HG02678 (cell line): ENCODE results near the gene THSD4.
"Not testable (repeated sequence)": the region's sequence is repeated elsewhere in the genome, so short reads cannot be mapped to it uniquely, and the experiment has no call there.

Source experiments
- ATAC-seq: cut with Tn5 transposase; IDR thresholded peaks from one replicate; pipeline ENCODE4 v1.9.1; 2021; ENCODE audit warnings: mild to moderate bottlenecking, moderate library complexity; ENCODE audit not compliant: unreplicated experiment

The THSD4 gene

DNA sequence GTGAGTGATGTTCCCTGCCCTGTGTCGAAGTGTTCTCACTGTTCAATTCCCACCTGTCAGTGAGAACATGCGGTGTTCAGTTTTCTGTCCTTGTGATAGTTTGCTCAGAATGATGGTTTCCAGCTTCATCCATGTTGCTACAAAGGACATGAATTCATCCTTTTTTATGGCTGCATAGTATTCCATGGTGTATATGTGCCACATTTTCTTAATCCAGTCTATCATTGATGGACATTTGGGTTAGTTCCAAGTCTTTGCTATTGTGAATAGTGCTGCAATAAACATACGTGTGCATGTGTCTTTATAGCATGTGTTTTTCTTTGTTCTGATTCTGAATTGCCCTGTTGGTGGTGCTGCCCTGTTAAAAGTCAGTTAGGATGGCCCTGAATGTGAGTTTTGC lies 204.2 kb downstream of the THSD4 start:
- ATAC-seq: not testable (repeated sequence)

DNA sequence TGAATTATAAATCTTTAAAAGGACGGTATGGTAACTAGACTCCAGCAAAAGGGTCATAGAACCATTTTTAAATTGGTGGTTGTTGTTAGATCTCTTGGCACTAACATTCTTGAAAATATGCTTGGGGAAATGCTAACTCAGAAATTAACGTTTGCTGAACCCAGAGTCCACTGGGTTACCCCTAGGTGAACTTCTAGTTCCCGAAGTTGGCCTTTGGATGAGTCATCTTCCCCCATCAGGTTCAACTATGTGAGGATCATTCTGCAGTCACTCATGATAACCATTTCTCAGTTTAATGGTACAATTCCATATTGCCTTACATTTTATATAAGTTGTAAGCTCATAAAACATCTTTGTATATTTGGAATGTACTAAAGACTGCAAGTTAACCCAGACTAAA lies 204.7 kb downstream of the THSD4 start:
- ATAC-seq: no peak

DNA sequence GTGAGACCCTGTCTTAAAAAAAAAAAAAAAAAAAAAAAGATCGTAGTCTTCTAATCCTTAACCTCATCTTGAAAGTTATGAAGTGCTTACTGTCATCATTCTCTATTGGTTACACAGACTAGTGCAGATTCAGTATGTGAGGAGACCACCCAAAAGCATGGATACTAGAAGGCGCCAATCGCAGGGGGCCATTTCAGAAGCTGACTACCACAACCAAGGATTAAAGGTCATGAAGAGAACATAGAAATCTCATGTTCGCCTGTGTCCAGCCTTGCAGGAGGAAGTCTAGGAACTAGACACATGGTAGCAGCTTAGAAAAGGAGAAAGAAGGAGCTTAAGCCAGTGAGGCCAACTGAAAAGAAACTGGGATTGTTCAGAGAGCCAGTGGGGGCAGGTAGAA lies 207.8 kb downstream of the THSD4 start:
- ATAC-seq: no peak

DNA sequence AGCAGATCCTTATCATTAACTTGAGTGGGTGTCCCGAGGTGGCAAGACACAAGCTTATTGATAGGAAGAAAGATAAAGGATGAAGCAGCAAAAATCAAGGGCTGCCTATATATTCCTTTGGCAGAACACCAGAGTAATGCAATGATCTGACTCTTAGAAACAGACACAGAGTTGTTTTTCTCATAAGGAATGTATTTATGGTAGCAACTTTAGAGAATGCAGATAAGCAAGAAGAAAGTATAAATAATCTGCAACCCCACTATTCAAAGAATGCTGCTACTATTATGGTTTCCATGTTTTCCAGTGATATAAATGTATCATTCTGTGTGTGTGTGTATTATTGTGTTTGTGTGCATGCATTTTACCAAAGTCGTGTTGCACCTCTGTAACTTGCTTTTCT lies 208.3 kb downstream of the THSD4 start:
- ATAC-seq: no peak

DNA sequence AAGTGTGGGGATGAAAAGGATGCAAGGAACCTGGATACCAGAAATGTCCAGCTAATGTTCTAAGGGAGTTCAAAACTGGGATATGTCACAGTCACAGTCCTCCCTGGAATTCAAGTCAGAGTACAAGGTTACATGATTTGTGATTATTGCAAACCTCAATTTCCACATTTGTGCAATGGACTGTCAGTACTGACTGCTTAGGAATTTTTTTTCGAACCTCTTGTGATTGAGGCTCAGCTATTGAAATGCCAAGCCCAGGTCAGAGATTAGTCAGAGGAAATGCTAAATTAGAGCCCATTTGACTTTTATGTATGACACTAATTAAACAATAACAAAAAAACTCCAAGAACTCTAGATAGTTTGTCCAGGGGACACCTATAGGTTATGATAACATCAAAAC lies 210.2 kb downstream of the THSD4 start:
- no peak for ATAC-seq

- ATAC-seq: no peak
Observed at GRCh38 chr15:71328453-71328852, 213.2 kb downstream of the THSD4 start.

GRCh38 chr15:71329041-71329440 lies 213.8 kb downstream of the THSD4 start:
- ATAC-seq: no peak

DNA sequence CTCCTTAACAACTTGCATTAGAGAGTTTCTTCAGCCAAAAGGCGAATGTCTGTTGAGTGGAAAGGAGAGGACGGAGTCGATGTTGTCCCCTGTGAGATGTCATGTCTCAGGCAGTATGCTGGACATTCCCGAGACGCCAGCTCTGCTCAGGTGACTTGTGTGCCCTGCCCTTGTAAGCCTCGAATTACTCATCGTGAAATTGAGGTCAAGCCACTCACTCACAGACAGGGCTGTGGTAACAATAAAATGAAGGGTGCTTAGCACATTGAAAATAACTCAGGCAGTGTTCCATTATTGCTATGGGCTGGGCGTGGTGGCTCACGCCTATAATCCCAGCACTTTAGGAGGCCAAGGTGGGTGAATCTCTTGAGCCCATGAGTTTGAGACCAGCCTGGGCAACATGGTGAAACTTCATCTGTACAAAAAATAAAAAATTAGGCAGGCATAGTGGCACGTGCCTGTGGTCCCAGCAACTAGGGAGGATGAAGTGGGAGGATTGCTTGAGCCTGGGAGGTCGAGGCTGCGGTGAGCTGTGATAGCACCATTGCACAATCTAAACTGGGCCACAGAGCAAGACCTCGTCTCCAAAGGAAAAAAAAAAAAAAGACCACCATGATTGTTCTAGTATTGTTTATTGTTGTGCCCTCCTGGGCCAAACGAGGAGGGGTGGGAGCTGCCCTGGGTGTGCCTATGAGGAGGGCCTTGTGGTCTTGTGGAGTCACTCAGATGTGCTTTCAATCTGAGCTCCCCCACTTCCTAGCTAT lies 214.4 kb downstream of the THSD4 start:
- no peak for ATAC-seq

- no peak for ATAC-seq
Observed at GRCh38 chr15:71330638-71331162, 215.4 kb downstream of the THSD4 start.

GRCh38 chr15:71331173-71331572 lies 215.9 kb downstream of the THSD4 start:
- no peak for ATAC-seq

DNA sequence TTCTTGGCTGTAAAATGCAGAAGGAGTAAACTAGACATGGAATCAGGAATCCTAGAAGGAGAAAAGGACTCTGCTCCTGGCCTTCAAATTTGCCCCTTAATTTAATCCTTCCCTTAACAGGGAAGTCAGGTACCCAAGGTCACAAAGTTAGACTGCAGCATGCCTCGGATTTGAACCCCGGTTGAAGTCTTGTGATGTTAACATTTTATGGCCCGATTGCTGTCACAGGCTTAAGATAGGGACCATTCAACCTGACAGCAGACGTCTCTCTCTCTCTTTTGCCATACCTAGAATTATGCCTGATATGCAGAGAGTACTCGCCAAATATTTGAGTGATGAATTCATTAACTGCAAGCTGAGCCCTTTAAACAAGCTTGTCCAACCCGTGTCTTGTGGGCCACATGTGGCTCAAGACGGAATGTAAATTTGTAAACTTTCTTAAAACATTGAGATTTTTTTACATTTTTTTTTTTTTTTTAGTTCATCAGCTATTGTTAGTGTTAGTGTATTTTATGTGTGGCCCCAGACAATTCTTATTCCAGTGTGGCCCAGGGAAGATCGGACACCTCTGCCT lies 217.2 kb downstream of the THSD4 start:
- ATAC-seq: no peak

DNA sequence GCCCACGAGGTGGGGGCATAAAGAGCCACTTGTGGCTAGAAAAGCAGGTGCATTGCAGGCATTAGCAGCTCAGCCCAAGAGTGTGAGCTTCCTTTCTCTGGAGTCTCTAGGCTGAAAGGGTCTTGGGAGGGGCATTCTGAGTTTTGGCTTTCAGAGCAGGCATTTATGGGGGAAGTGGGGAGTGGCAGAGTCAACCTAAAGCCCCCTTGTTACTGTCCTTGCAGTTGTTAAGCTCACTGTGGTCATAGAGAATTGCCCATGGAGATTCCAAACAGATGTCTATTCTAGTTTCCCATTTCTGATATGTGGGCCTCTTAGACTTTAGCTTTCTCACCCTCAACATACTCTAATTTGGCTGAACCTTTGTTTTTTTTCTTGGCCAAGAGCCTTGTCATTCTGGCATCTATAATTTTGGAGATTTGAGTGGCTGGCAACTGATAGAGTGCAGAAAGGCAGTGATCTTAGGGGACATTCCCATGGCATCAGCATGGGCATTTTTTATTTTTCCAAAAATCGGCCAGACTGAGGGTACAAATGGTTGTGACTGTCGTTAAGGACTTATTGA lies 217.9 kb downstream of the THSD4 start:
- no peak for ATAC-seq

- ATAC-seq: no peak
Observed at GRCh38 chr15:71333839-71334238, 218.6 kb downstream of the THSD4 start.

DNA sequence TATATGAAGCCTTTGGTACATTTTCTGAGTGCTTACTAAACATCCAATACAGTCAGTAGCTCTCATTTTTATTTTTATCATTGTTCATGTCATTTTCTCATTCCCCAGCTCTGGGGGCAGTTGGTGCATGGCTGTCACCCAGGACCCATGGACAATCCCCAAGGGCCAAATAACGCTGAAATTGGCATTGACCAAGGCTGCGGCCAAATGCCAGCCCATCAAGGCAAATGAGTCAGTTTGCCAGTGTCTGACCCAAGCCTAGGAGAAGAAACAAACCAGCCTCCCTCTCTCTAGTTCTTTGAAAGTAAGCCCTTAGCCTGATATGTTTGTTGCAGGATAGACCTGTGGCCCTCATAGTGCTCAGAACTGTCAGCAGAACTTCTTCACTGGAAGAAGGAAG lies 219.2 kb downstream of the THSD4 start:
- no peak for ATAC-seq

GRCh38 chr15:71334873-71335272 lies 219.6 kb downstream of the THSD4 start:
- ATAC-seq: no peak

GRCh38 chr15:71335591-71335990 lies 220.3 kb downstream of the THSD4 start:
- no peak for ATAC-seq

GRCh38 chr15:71336671-71337070 lies 221.4 kb downstream of the THSD4 start:
- ATAC-seq: no peak

DNA sequence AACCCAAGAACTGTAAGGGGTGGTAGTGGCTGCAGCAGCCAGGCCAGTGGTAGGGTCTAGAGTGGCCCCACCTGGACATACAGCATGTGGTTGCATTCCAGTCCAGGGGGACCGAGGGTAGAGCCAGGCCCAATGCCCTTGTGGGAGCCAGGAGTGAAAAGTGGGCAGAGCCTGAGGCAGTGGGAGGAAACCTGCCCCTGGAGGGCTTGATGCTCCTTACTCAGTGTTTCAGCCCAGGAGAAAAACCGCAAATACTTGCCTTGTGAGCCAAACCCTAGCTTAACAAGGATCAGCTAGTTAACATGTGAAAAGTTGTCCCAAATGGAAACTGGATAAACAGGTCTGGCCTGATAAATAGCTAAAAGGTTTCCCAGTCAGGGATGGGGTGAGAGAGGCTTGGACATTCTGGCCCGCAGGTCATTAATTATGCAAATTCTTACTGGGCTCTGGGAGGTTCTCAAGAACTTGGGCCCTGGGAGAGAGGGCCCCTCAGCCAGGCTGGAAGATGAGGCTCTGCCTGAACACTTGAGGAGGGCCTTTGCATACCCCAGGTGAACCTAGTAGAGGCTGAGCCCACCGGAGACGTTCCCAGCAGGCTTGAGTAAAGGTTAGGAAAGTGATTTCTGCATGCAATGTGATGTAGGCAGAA lies 222.1 kb downstream of the THSD4 start:
- no peak for ATAC-seq

GRCh38 chr15:71338265-71338664 lies 223.0 kb downstream of the THSD4 start:
- ATAC-seq: no peak

- ATAC-seq: no peak
Observed at GRCh38 chr15:71338827-71339542, 223.7 kb downstream of the THSD4 start.
